ENCODE measurements around the gene DHDDS.
"Not testable (repeated sequence)": the region's sequence is repeated elsewhere in the genome, so short reads cannot be mapped to it uniquely, and the experiment has no call there.

DHDDS gene

DNA sequence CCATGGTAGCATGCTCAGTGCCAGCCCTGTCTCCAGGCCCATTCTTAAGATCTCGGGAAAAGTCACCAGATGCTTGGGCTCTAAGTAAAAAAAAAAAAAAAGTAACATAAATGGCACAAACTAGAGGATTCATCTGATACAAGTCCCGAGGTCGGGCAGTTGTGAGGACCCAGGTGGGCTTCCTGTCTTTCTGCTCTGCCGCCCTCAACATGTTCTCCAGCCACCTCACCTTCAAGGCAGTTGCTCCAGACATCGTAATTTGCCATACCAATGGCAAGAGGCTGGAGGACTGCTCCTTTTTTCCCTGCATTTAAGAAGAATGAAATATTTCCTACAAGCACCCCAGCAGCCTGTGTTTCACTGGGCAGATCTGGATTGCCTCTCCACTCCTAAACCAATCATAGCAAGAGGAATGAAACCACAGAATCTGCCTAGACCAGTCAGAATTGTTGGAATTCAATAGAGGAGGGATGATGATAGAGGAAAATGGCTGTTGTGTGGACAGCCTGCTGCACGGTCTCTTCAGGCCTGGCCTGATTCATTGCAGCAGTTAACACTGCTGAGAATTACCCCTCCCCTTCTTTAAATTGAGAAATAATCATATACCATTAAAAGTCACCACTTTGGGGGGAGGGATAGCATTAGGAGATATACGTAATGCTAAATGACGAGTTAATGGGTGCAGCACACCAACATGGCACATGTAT, 45.5 kb downstream of the DHDDS start:
- DNase-seq, result no peak

DNA sequence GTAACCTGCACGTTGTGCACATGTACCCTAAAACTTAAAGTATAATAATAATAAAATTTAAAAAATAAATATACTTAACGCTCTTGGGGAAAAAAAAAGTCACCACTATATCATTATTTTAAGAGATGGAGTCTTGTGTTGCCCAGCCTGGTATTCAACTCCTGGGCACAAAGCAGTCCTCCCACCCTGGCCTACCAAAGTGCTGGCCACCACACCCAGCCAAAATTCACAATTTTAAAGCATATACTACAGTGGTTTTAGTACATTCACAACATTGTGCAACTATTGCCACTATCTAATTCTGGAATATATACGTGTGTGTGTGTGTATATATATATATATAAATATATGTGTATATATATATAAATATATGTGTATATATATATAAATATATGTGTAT, 46.0 kb downstream of the DHDDS start:
- no peak for DNase-seq

DNA sequence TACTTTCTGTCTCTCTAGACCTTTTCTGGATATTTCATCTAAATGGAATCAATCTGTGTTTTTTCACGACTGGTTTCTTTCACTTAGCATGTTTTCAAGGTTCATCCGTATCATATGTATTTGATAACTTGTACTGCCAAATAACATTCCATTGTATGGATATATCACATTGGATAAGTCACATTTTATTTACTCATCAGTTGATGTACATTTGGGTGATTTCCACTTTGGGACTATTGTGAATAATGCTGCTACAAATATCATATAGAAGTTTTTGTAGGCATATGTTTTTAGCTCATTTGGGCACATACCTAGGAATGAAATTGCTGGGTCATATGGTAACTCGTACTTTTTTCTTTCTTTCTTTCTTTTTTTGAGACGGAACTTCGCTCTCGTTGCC, 46.9 kb downstream of the DHDDS start:
- no peak for DNase-seq

DNA sequence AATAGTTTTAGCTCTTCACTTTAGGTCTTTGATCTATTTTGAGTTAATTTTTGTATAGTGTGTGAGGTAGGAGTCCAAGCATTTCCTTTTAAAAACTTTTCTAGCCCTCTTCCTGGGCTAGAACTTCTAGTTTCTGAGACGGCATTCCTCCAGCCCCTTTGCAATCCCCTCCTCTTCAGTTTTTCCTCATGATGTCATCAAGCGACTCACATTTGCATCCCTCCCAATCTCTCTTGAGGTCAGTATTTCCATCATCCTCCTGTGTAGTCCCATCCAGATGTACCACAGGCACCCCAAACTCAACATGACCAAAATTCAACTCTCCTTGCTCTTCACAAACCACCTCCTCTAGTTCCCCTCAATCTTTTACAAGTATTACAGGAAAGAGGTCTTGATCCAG, 50.8 kb downstream of the DHDDS start:
- no peak for DNase-seq

DNA sequence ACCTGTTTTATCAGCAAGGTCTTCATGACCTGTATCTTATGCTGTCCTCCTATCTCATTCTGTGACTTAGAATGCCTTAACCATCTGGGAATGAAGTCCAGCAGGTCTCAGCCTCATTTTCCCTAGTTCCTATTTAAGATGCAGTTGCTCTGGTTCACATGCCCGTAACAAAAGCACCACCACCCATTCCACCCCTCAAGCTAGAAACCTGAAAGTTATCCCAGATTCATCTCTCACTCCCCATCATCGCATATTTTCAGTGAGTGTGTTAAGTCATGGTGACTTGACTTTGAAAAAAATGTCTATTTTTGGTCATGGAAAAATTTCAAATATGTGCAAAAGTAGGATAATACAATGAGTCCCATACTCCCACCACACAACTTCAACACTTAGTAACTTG, 51.9 kb downstream of the DHDDS start:
- no peak for DNase-seq

DNA sequence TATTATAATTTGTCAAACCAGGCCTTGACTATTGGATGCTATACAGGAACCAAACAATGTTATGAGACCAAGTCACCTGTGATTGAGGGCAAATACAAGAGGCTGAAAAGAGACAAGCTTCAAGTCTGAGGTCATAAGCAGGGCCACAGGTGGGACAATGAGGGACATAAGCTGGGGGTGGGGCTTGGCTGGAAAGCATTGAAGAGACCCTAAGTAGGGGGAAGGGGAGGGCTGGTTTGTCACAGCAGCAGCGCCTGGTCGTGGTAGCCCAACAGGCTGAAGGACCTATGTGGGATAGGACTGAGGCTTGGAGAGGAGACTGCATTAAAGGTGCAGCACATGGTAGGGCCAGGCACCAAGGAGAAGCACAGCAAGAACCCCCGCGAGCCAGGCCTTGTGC, 58.0 kb downstream of the DHDDS start:
- no peak for DNase-seq

DNA sequence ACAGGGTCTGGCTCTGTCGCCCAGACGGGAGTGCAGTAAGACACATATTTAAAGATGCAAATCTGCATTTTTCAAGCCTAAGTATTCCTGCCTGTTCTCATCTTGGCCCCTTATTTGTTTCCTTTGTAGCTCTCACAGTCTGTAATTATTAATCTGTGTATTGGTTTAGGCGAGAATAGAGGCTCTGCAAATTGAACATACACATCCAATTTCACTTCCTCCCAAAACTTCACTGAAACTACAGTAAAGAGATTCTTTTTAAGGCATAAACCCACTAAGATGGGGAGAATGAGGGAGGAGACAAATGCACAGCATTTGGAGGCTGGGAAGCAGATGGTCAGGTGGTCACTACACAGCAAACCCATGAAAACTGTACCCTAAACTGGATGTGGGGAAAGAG, 61.1 kb downstream of the DHDDS start:
- no peak for DNase-seq

DNA sequence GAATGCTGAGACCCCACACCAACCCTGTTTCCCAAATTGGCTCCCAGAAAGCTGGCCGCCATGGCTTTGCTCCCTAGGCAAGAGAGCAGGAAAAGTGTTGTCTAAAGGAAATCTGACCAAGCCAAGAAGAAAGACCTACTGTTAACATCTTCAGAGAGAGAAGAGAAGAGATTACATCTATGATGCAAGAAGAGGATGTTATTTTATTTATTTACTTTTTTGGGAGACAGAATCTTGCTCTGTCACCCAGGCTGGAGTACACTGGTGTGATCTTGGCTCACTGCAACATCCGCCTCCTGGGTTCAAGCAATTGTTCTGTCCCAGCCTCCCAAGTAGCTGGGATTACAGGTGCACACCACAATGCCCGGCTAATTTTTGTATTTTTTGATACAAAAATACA, 61.8 kb downstream of the DHDDS start:
- DNase-seq, result no peak

DNA sequence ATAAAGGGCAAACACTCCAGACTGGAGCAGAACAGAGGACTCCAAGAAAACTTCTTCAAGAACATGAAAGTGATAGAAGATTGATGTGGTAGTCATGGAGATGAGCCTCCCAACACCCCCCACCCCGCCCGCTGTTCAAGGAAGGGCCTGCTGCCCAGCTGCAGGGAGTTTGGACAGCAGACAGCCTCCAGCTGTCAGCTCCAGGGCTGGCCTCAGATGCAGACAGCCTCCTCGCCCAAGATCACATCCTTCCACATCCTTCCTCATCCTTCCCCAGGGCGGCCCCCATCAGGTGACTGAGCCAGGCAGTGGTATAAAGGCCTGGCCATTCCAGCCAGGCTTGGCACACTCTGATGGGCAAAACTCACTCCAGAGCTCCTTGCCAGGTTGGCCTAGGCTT, 64.7 kb downstream of the DHDDS start:
- DNase-seq, result no peak

DNA sequence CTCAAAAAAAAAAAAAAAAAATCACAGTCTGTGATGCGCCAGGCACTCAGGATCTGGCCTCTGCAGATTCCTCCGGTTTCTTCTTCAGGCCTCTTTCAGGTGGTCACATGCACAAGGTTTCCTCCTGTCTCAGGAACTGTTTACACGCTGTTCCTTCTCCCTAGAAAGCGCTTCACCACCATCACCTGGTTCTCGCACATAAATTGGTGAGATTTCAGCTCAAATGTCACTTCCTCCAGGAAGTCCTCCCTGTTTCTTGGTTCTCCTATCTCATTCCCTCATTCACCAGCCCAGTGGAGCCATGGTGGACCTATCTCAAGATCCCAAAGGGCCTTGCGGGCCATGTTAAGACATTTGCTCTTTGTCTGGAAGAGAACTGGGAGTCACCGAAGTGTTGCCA, 66.8 kb downstream of the DHDDS start:
- DNase-seq, result no peak

DNA sequence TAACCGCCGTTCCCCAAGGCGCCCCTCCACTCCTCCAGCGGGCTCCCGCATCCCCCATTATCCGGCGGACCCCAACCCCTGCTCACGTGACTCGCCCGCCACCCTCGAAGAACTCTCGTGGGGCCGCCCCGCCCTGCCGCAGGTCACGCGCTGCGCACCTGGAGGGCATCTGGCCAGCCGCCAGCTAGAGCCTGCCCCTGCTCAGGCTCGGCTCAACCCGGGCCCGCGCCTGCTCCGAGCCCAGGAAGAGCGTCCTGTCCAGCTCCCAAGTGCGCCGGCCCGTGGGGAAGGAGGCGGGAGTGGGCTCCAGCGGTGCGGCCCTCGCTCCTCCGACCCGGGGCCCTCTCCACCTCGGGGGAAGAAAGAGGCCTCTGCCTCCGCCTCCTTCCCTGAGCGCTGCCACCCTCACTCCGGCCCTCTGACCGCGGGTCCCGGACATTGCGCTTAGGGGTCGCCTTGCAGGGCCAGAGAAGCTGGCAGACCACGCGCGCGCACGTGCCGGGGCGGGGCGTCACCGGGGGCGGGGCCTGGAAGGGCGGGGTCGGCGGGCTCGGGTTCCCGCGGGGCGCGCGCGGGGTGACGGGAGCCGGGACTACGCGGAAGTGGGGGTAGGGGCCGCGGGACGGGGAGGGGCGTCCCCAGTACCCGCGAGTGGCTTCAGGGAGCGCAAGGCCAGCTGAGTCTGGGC, 68.5 kb downstream of the DHDDS start:
- peak; percentile 92 to 95 for DNase-seq

DNA sequence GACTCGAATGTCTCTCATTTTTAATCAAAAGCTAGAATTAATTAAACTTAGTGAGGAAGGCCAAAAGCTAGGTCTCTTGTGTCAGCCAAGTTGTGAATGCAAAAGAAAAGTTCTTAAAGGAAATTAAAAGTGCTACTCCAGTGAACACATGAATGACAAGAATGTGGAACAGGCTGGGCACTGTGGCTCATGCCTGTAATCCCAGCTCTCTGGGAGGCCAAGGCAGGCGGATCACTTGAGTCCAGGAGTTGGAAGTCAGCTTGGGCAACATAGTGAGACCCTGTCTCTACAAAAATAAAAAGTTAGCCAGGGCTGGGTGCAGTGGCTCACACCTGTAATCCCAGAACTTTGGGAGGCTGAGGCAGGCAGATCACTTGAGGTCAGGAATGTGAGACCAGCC, 78.6 kb downstream of the DHDDS start:
- not testable (repeated sequence) for DNase-seq

DNA sequence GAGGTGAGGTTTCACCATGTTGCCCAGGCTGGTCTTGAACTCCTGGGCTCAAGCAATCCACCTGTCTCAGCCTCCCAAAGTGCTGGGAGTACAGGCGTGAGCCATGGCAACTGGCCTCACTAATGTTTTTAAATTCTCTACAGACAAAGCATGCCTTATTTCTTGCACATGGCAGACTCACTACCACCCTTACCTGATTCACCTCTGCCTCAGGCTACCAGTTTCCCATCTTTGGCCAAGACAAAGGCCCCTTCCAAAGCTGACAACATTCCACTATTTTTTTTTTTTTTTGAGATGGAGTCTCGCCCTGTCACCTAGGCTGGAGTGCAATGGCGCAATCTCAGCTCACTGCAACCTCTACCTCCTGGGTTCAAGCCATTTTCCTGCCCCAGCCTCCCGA, 83.7 kb downstream of the DHDDS start:
- DNase-seq, result not testable (repeated sequence)

DNA sequence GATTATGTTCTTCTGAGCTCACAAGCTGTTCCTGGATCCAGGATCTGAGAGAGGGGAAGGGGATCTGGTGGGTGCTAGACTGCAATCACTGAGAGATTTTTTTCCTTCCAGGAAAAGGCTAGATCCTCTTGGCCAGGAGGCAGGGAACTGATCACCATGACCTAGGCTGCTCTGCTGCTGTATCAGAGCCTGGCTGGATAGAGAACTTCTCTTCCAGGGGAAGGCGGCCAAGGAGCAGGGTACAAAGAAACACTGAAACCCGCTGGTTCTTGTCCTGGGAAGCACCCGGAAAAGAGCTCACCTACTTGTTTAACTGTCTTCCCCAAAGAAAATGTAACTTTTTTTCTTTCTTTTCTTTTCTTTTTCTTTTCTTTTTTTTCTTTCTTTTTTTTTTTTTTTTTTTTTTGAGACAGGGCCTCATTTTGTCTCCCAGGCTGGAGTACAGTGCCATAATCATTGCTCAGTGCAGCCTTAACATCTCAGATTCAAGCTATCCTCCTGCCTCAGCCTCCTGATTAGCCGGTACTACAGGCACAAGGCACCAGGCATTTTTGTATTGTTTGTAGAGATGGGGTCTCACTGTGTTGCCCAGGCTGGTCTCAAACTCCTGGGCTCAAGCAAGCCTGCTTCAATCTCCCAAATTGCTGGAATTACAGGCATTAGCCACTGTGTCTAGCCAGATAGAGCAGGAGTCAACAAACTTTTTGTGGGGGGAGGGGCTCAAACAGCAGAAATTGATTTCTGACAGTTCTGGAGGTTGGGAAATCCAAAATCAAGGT, 85.1 kb downstream of the DHDDS start:
- DNase-seq, result no peak

DNA sequence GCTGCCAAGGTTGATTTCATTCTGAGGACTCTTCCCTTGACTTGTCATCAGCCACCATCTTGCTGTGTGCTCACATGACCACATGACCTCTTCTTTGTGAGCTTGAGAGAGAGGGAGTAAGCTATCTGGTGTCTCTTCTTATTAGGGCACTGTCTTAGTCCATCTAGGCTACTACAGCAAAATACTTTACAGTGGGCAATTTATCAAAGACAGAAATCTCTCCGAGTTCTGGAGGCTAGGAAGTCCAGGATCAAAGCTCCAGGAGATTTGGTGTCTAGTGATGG, 85.6 kb downstream of the DHDDS start:
- DNase-seq, result no peak

DNA sequence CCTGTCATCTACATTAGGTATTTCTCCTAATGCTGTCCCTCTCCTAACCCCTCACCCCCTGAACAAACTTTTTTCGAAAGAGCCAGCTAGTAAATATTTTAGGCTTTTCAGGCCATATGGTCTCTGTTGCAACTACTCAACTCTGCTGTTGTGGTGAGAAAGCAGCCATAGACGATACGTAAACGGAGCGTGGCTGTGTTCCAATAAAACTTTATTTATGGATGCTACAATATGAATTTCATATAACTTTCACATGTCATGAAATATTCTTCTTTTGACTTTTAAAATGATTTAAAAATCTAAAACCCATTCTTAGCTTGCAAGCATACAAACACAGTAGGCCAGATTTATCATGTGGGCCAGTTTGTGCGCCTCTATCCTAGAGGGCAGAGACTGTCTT, 86.2 kb downstream of the DHDDS start:
- no peak for DNase-seq

DNA sequence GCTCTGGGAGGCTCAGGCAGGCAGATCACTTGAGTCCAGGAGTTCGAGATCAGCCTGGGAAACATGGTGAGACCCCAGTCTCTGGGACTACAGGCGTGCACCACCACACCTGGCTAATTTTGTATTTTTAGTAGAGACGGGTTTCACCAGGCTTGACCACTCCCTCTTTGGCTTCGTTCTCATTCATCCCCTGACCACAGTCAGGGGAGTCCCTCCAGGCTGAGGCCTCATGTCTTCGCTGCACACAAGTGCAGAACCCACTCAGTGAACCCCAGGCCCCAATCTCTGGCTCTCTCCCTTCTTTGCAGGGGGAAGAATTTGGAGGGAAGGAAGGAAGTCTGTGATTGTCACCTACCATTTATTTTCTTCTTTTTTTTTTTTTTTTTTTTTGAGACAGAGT, 88.2 kb downstream of the DHDDS start:
- DNase-seq, result no peak

Measured in stimulated activated CD4-positive, alpha-beta T cell treated with anti-CD3 and anti-CD28 coated beads, Interleukin-2, amount 100 ng/mL, for 24 hours (primary cell).